ENCODE measurements around the gene TMEM247.
A peak's percentile ranks its signal among the peaks of the same experiment; 100 is the strongest.

TMEM247 gene

GRCh38 chr2:46494596-46494995, 15.2 kb downstream of the TMEM247 start:
- no peak for TF ChIP-seq CTCF (IDR thresholded peaks at IDR 0.05; ENCODE audit: low read depth, low read length, missing control alignments)
- no peak for DNase-seq (ENCODE audit: low read depth)
- H3K4me3 ChIP-seq (ENCODE audit: low read depth, low read length) = no peak overlapping the region

- H3K4me3 ChIP-seq (ENCODE audit: low read depth, low read length) = no peak overlapping the region
- no peak for TF ChIP-seq CTCF (IDR thresholded peaks at IDR 0.05; ENCODE audit: low read depth, low read length, missing control alignments)
- no peak for DNase-seq (ENCODE audit: low read depth)
Observed at GRCh38 chr2:46495231-46496030, 16.1 kb downstream of the TMEM247 start.

- DNase-seq (ENCODE audit: low read depth) = no peak
- no peak overlapping the region for H3K4me3 ChIP-seq (ENCODE audit: low read depth, low read length)
- no peak for TF ChIP-seq CTCF (IDR thresholded peaks at IDR 0.05; ENCODE audit: low read depth, low read length, missing control alignments)
Observed at GRCh38 chr2:46497766-46498165, 18.4 kb downstream of the TMEM247 start.

GRCh38 chr2:46498681-46499080, 19.3 kb downstream of the TMEM247 start:
- no peak overlapping the region for H3K4me3 ChIP-seq (ENCODE audit: low read depth, low read length)
- DNase-seq (ENCODE audit: low read depth) = no peak
- no peak for TF ChIP-seq CTCF (IDR thresholded peaks at IDR 0.05; ENCODE audit: low read depth, low read length, missing control alignments)

GRCh38 chr2:46499392-46499785, 20.0 kb downstream of the TMEM247 start:
- DNase-seq (ENCODE audit: low read depth) = no peak
- no peak for TF ChIP-seq CTCF (IDR thresholded peaks at IDR 0.05; ENCODE audit: low read depth, low read length, missing control alignments)
- peak overlapping the region; percentile 59 for H3K4me3 ChIP-seq (ENCODE audit: low read depth, low read length)

- TF ChIP-seq CTCF (IDR thresholded peaks at IDR 0.05; ENCODE audit: low read depth, low read length, missing control alignments) = no peak
- no peak overlapping the region for H3K4me3 ChIP-seq (ENCODE audit: low read depth, low read length)
- no peak for DNase-seq (ENCODE audit: low read depth)
Observed at GRCh38 chr2:46500801-46501200, 21.4 kb downstream of the TMEM247 start.

Data from GM12864 (cell line).